NCI-H1092 (cell line): ENCODE results near the gene GLA.

ENCODE experiments used
- DNase-seq: peaks from one replicate; lab custom pipeline; 2025; lab: John Stamatoyannopoulos, UW

The GLA gene

GRCh38 chrX:101407748-101408531 is at the start of gene GLA, which contains the start of gene HNRNPH2:
Gene GLA, minus strand, starts transcription at chrX:101407925. Its CDS starts 22 bp downstream, at chrX:101407903.
Gene HNRNPH2, plus strand, starts transcription at chrX:101408222. Its CDS starts 3,767 bp downstream, at chrX:101411989.
- peak; percentile 98 for DNase-seq

- no peak for DNase-seq
Measured at GRCh38 chrX:101452056-101452455, 44.3 kb upstream of the GLA start.

DNA sequence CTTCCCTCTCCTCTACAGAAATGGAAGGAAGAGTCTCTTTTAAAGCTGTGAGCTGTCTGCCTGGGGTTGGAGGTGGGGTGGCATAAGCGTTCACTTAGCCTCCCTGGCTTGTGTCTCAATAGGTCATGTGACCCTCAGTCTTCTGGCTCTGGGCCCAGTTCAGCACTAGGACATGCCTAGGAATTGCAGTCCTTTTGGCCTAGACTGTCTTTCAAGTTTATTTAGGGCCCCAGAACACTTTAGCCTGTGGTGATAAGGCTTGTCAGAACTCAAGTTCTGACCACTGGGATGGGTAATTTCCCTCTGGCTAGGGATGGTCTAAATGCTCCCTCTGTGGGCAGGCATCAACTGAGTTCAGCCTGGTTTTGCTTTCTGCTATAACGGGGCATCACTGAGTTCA is 43.2 kb upstream of the GLA start:
- no peak for DNase-seq

DNA sequence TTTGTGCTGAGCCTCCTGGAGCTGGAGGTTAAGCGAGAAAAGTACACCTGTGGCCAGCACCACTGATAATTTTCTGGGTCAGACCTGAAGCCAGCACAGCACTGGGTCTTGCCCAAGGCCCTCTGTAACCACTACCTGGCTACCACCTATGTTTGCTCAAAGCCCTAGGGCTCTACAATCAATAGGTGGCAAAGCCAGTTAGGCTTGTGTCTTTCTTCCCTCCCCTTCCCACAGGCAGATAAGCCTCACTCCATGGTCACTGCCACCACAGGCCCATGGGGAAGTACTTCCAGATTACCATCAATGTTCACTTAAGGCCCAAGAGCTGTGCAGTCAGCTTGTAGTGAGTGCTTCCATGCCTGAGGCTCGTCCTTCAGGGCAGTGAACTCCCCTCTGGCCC is 42.4 kb upstream of the GLA start:
- no peak for DNase-seq

DNA sequence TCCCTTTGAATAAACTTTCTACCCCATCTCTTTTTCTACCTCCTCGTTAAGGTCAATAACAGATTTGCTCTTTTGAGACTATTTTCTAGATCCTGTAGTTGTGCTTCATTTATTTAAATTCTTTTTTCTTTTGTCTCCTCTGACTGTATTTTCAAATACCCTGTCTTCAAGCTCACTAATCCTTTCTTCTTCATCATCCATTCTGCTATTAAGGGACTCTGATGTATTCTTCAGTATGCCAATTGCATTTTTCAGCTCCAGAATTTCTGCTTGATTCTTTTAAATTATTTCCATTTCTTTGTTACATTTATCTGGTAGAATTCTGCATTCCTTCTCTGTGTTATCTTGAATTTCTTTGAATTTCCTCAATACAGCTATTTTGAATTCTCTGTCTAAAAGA is 41.6 kb upstream of the GLA start:
- DNase-seq, result no peak

- no peak for DNase-seq
Measured at GRCh38 chrX:101442085-101442484, 34.4 kb upstream of the GLA start.

- no peak for DNase-seq
Measured at GRCh38 chrX:101430457-101431078, 22.8 kb upstream of the GLA start.

DNA sequence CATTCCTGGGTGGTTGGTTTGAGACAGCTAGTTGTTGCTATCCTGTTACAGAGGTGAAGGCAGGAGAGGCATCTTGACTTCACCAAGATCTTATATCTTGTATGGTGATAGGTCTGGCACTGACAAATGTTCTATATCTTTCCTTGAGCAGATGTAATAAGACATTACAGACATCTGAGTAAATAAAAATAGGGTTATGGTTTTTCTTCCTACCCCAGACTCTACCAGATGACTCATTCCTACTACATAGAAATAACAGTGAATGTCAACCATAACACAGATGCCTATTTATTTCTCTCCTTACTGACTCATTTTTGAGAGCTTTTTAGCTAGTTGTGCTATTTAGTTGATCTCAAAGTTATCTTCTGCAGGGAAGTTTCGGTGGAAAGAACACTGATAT is 22.2 kb upstream of the GLA start:
- no peak for DNase-seq

- no peak for DNase-seq
Measured at GRCh38 chrX:101427954-101428353, 20.2 kb upstream of the GLA start.

DNA sequence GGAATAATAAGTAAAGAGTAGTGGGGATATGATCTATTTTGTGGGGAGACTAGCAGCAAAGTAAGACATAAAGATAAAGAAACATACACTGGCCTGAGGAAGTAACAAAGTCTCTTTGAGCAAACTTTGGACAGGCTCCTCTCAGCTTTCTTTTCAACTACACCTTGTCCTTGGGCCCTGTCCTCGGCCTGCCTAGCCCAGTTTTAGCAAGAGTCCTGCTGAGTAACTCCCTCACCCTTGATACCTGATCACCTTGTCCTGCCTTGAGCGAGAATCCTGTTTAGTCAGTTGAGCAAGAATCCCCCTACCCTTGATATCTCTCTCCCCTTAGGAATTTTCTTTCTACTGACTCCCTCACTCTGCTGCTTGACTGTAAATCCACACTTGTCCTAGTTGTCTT is 11.8 kb upstream of the GLA start:
- no peak for DNase-seq

- DNase-seq, result peak; percentile 61
Measured at GRCh38 chrX:101417981-101418841, 10.5 kb upstream of the GLA start.

DNA sequence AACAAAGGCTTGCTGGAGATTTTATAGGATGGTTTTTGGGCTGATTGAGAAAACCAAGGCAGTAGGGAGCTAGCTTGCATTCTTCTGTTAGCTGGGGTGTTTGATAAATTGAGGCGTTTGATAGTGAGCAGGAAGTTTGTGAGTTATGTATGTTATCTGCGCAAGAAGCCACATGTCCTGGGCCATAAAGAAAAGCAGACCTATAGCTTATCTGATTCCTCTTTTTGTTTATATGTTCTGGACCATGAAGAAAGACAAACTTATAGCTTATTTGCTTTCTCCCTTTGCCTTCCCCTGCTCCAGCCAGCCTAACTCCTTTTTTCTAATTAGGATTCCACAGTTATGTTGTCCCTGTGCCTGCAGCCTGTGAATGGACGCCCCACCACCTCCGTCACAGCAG is 9.5 kb upstream of the GLA start:
- DNase-seq, result no peak

DNA sequence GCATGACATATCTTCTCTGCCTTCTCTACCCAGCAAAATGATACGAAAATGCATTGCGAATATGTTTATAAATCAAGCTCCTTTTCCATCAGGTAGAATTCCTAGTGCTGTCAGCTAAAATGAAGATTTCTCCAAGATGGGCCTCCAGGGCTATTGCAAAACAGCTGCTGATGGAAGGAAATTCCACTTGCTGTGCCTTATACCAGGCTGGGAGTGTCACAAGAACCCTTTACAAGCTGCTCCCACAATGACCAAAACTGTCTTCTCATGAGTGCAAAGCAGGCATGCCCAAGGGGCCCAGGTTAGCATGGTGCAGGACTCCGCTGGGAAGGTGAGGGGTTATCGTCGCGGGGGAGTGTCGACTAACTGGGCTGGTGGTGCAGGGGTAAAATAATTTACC is 9.0 kb upstream of the GLA start:
- DNase-seq, result no peak

DNA sequence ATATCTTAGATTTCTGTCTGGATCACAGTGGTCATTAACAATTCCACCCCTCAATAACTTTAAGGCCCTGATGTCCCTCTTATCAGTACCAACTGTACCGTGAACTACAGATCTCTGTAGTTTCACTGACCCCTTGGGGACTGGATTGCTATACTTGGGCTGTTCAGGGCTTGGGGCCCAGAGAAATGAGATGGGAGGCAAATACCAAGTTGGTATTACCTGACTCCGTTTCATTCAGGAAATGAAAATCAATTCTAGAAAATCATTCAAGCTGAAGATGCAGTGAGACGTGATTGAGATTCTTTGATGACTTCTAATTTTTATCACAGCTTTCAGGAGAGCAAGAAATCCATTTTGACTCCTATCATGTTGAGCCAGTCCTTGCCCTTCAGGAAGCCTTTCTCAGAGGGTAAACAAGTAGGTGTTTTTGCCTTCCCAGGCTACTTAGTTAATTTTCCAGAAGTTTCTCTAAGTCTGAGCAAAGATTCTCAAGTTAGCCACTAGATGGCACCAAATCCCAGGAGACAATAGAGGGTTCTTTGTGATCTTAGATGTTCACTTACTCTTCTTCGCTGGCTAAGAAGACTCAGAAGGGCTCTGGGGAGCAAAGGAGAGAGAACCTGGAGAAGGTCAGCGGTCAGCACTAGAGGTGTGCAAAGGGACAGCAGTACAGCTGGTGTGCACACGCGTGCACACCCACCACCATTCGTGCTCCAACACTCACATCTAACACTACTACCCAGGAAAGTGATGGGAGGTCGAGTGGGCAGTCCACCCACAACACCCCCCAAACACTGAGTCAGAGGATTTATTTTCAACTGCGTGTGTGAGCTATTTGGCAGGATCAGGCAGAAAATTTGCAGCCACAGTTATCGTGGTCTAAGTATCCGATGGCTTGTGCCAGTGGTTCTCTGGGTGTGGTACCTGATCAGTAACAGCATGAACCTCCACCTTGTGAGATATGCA is 7.7 kb upstream of the GLA start:
- peak; percentile 35 for DNase-seq

DNA sequence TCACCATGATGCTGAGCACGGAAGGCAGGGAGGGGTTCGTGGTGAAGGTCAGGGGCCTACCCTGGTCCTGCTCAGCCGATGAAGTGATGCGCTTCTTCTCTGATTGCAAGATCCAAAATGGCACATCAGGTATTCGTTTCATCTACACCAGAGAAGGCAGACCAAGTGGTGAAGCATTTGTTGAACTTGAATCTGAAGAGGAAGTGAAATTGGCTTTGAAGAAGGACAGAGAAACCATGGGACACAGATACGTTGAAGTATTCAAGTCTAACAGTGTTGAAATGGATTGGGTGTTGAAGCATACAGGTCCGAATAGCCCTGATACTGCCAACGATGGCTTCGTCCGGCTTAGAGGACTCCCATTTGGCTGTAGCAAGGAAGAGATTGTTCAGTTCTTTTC is 4.3 kb upstream of the GLA start:
- DNase-seq, result no peak

GRCh38 chrX:101410461-101410860 is 2.7 kb upstream of the GLA start:
- no peak for DNase-seq

- no peak for DNase-seq
Measured at GRCh38 chrX:101409043-101409442, 1.3 kb upstream of the GLA start.

- no peak for DNase-seq
Measured at GRCh38 chrX:101408532-101408841, 762 bp upstream of the GLA start.

DNA sequence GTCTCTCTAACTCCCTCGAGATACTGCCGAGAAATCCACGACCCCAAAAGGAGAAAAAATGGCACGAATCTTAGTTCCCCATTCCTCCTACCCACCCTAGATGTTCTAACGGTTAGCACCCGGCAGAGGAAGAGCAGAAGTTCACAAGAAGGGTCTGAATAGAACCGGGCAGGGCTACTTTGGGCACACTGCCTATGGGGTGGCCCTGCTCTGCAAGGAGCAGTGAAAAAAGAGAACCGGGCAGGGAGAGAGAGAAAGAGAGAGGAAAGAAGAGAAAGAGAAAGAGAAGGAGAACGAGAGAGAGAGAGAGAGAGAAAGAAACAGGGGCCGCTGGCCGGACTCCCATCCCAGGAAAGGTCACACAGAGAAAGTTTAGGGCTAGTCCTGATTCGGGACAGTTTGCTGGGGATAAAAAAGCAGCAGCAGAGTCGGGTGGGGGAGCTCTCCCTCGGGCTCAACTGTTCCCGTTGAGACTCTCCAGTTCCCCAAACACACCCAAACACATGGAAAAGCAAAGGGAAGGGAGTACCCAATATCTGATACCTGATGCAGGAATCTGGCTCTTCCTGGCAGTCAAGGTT is 468 bp downstream of the GLA start:
- DNase-seq, result no peak

GRCh38 chrX:101399825-101400224 is 7.9 kb downstream of the GLA start:
- no peak for DNase-seq

DNA sequence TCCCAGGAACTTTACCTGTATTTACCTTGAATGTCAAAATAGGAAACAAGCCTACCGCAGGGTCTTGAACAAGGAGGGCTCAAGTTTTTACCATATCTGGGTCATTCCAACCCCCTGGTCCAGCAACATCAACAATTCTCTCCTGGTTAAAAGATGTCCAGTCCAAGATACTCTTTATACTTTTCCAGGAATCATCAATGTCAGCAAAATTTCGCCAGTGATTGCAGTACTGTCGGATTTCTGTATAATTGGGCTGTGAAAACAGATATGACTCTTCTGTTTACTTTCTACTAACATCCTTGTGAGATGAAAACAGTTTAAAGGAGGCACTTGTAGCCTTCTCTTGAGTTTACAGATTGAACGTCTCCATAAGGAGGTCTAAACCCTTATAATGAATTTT is 9.0 kb downstream of the GLA start:
- no peak for DNase-seq
